ENCODE results near the gene GATM. TPM values are rescaled to one million over a fixed set of nuclear protein-coding genes. Genes with fewer than 3 reads are reported as not detected.
A peak's percentile ranks its signal among the peaks of the same experiment; 100 is the strongest.

GATM gene
- total RNA-seq, 4 donors from 2014 or later: 159 to 195 (median 172) TPM

GRCh38 chr15:45417303-45417950 lies 39.1 kb upstream of the GATM start:
- Histone ChIP-seq H3K9me3 (no peaks in the 10 kb centered on the region), H3K27ac (no peak overlapping the region), H3K27me3 (no peaks in the 10 kb centered on the region), H3K4me3 (no peak overlapping the region), H3K4me1 (no peaks in the 10 kb centered on the region), H3K36me3 (peaks cover 96% of the 10 kb centered on the region)
- DNase-seq (ENCODE audit: low spot score in 2 of 2): no peak
- 96% methylated on average over 7 of the region's 7 CpGs for WGBS
- TF ChIP-seq POLR2A (IDR thresholded peaks at IDR 0.05) (no peak), EP300 (IDR thresholded peaks at IDR 0.05) (no peak), CTCF (IDR thresholded peaks at IDR 0.05) (no peak), POLR2AphosphoS5 (IDR thresholded peaks at IDR 0.05) (no peak)

DNA sequence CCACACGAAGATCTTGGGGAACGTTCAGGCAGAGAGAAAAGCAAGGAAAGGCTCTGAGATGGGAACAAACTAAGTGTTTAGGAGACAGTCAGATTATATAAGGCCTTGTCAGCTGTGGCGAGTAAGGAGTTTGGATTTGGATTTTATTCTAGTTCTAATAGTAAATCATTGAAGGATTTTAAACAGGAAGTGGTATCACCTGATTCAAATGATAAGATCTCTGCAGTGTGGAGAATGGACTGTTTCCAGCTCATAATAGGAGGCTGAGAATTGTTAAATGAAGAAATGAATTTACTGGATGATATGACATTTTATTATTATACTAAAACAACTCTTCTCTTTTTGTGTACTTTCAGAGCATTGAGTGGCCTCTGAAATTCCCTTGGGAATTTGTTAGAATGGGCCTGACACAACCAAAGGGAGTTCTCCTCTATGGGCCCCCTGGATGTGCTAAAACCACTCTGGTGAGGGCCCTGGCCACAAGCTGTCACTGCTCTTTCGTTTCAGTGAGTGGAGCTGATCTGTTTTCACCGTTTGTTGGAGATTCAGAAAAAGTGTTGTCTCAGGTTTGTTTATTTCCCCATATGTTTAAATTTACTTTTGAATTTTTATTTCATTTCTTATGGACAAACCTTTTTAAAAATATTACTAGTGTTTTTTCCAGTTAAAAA lies 36.0 kb upstream of the GATM start:
- 69% methylated on average over 5 of the region's 5 CpGs for WGBS
- Histone ChIP-seq H3K27me3 (no peaks in the 10 kb centered on the region), H3K27ac (no peak overlapping the region), H3K4me3 (no peak overlapping the region), H3K4me1 (no peaks in the 10 kb centered on the region), H3K36me3 (peaks cover 95% of the 10 kb centered on the region), H3K9me3 (no peaks in the 10 kb centered on the region)
- TF ChIP-seq CTCF (IDR thresholded peaks at IDR 0.05) (no peak), EP300 (IDR thresholded peaks at IDR 0.05) (no peak)
- DNase-seq (ENCODE audit: low spot score in 2 of 2): no peak

DNA sequence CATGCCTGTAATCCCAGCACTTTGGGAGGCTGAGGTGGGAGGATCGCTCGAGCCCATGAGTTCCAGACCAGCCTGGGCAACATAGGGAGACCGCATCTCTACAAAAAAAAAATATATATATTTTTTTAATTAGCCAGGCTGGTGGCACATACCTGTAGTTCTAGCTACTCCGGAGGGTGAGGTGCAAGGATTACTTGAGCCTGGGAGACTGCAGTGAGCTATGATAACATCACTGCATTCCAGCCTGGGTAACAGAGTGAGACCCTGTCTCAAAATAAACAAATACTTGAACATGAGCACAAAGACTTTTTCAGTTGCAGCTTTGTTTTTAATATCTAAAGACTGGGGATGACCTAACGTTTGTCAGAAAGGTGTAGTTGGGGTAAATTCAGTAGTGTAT lies 31.3 kb upstream of the GATM start:
- Histone ChIP-seq H3K27ac (no peak overlapping the region), H3K9me3 (no peaks in the 10 kb centered on the region), H3K27me3 (no peaks in the 10 kb centered on the region), H3K4me3 (no peak overlapping the region), H3K36me3 (peaks cover 88% of the 10 kb centered on the region), H3K4me1 (peaks cover 22% of the 10 kb centered on the region)
- DNase-seq (ENCODE audit: low spot score in 2 of 2): no peak
- TF ChIP-seq POLR2A (IDR thresholded peaks at IDR 0.05) (no peak), POLR2AphosphoS5 (IDR thresholded peaks at IDR 0.05) (no peak), EP300 (IDR thresholded peaks at IDR 0.05) (no peak), CTCF (IDR thresholded peaks at IDR 0.05) (no peak)
- 92% methylated on average over 5 of the region's 5 CpGs for WGBS

DNA sequence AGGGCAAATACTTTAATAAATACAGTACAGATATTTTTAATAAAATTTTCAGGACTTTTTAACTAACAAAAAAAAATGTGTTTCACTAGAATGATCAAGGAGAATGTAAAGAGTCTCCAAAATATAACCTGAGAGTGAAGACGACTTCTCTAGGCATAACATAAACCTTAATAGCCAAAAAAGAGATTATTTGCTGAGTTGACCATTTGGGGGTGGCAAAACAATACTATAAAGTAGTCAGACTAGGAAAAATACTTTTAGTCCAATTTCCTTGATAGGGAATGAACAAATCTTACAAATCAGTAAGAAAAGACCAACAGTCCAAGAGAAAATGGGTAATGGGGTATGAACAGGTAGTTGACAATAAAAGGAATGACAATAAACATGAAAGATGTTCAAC lies 29.4 kb upstream of the GATM start:
- Histone ChIP-seq H3K27ac (no peak overlapping the region), H3K27me3 (no peaks in the 10 kb centered on the region), H3K9me3 (no peaks in the 10 kb centered on the region), H3K4me1 (peaks cover 37% of the 10 kb centered on the region), H3K4me3 (no peak overlapping the region), H3K36me3 (peaks cover 70% of the 10 kb centered on the region)
- WGBS: 96% methylated on average over 1 of the region's 1 CpG
- no peak for TF ChIP-seq POLR2A (IDR thresholded peaks at IDR 0.05)
- no peak for TF ChIP-seq POLR2AphosphoS5 (IDR thresholded peaks at IDR 0.05)
- TF ChIP-seq EP300 (IDR thresholded peaks at IDR 0.05): no peak
- no peak for TF ChIP-seq CTCF (IDR thresholded peaks at IDR 0.05)
- no peak for DNase-seq (ENCODE audit: low spot score in 2 of 2)

- peak overlapping the region; percentile 100 for H3K4me3 ChIP-seq
- no peaks in the 10 kb centered on the region for H3K9me3 ChIP-seq
- TF ChIP-seq EP300 (IDR thresholded peaks at IDR 0.05): no peak
- no peak for TF ChIP-seq POLR2A (IDR thresholded peaks at IDR 0.05)
- TF ChIP-seq CTCF (IDR thresholded peaks at IDR 0.05): no peak
- TF ChIP-seq POLR2AphosphoS5 (IDR thresholded peaks at IDR 0.05): no peak
- H3K36me3 ChIP-seq: peaks cover 29% of the 10 kb centered on the region
- DNase-seq (ENCODE audit: low spot score in 2 of 2): peak; percentile 66 to 81
- H3K27ac ChIP-seq: peak overlapping the region; percentile 88
- peaks cover 50% of the 10 kb centered on the region for H3K4me1 ChIP-seq
- H3K27me3 ChIP-seq: no peaks in the 10 kb centered on the region
- WGBS: 5% methylated on average over 8 of the region's 79 CpGs
Measured at GRCh38 chr15:45402955-45403877, 24.9 kb upstream of the GATM start.

Data from suprapubic skin (tissue), 4 donors.